ENCODE data around the gene GATB.

The GATB gene

GRCh38 chr4:151700566-151701316, 60.1 kb downstream of the GATB start:
- H3K9ac ChIP-seq (ENCODE audit: low read length): no peak overlapping the region
- H3K36me3 ChIP-seq (ENCODE audit: control insufficient read depth, insufficient read depth, low read length): peaks cover 7% of the 10 kb centered on the region
- no peaks in the 10 kb centered on the region for H3K9me3 ChIP-seq (ENCODE audit: control insufficient read depth, insufficient read depth, low read depth, low read length)
- H3K27ac ChIP-seq (ENCODE audit: low read depth, low read length): no peak overlapping the region
- no peaks in the 10 kb centered on the region for H3K4me1 ChIP-seq (ENCODE audit: control insufficient read depth, insufficient read depth, low read length)
- H3K4me3 ChIP-seq (ENCODE audit: low read depth, low read length): no peak overlapping the region
- H3K27me3 ChIP-seq (ENCODE audit: control insufficient read depth, insufficient read depth, low read length): no peaks in the 10 kb centered on the region

GRCh38 chr4:151698213-151698612, 62.6 kb downstream of the GATB start:
- Histone ChIP-seq H3K36me3 (ENCODE audit: control insufficient read depth, insufficient read depth, low read length) (peaks cover 5% of the 10 kb centered on the region), H3K27ac (ENCODE audit: low read depth, low read length) (no peak overlapping the region), H3K9me3 (ENCODE audit: control insufficient read depth, insufficient read depth, low read depth, low read length) (no peaks in the 10 kb centered on the region), H3K9ac (ENCODE audit: low read length) (no peak overlapping the region), H3K4me3 (ENCODE audit: low read depth, low read length) (no peak overlapping the region), H3K4me1 (ENCODE audit: control insufficient read depth, insufficient read depth, low read length) (no peaks in the 10 kb centered on the region), H3K27me3 (ENCODE audit: control insufficient read depth, insufficient read depth, low read length) (no peaks in the 10 kb centered on the region)

- Histone ChIP-seq H3K4me1 (ENCODE audit: control insufficient read depth, insufficient read depth, low read length) (peaks cover 8% of the 10 kb centered on the region), H3K36me3 (ENCODE audit: control insufficient read depth, insufficient read depth, low read length) (peaks cover 2% of the 10 kb centered on the region), H3K27ac (ENCODE audit: low read depth, low read length) (no peak overlapping the region), H3K9me3 (ENCODE audit: control insufficient read depth, insufficient read depth, low read depth, low read length) (no peaks in the 10 kb centered on the region), H3K27me3 (ENCODE audit: control insufficient read depth, insufficient read depth, low read length) (no peaks in the 10 kb centered on the region), H3K9ac (ENCODE audit: low read length) (no peak overlapping the region), H3K4me3 (ENCODE audit: low read depth, low read length) (no peak overlapping the region)
These were observed 65.7 kb downstream of the GATB start for GRCh38 chr4:151694961-151695720.

GRCh38 chr4:151692821-151693673, 67.8 kb downstream of the GATB start:
- H3K27me3 ChIP-seq (ENCODE audit: control insufficient read depth, insufficient read depth, low read length): no peaks in the 10 kb centered on the region
- no peak overlapping the region for H3K27ac ChIP-seq (ENCODE audit: low read depth, low read length)

GRCh38 chr4:151692443-151692782, 68.4 kb downstream of the GATB start:
- Histone ChIP-seq H3K9ac (ENCODE audit: low read length) (no peak overlapping the region), H3K27me3 (ENCODE audit: control insufficient read depth, insufficient read depth, low read length) (no peaks in the 10 kb centered on the region), H3K9me3 (ENCODE audit: control insufficient read depth, insufficient read depth, low read depth, low read length) (no peaks in the 10 kb centered on the region), H3K4me3 (ENCODE audit: low read depth, low read length) (no peak overlapping the region), H3K36me3 (ENCODE audit: control insufficient read depth, insufficient read depth, low read length) (peaks cover 2% of the 10 kb centered on the region; the same call in 1 of the 2 replicates), H3K4me1 (ENCODE audit: control insufficient read depth, insufficient read depth, low read length) (peaks cover 22% of the 10 kb centered on the region), H3K27ac (ENCODE audit: low read depth, low read length) (no peak overlapping the region)

More at GRCh38 chr4:151692821-151693673, 67.8 kb downstream of the GATB start:
- H3K36me3 ChIP-seq (ENCODE audit: control insufficient read depth, insufficient read depth, low read length): peaks cover 2% of the 10 kb centered on the region
- H3K9ac ChIP-seq (ENCODE audit: low read length): no peak overlapping the region
- peaks cover 16% of the 10 kb centered on the region for H3K4me1 ChIP-seq (ENCODE audit: control insufficient read depth, insufficient read depth, low read length)
- no peaks in the 10 kb centered on the region for H3K9me3 ChIP-seq (ENCODE audit: control insufficient read depth, insufficient read depth, low read depth, low read length)
- no peak overlapping the region for H3K4me3 ChIP-seq (ENCODE audit: low read depth, low read length)

- no peaks in the 10 kb centered on the region for H3K9me3 ChIP-seq (ENCODE audit: control insufficient read depth, insufficient read depth, low read depth, low read length)
- no peak overlapping the region for H3K9ac ChIP-seq (ENCODE audit: low read length)
- H3K36me3 ChIP-seq (ENCODE audit: control insufficient read depth, insufficient read depth, low read length): no peaks in the 10 kb centered on the region
- H3K27me3 ChIP-seq (ENCODE audit: control insufficient read depth, insufficient read depth, low read length): no peaks in the 10 kb centered on the region
- H3K27ac ChIP-seq (ENCODE audit: low read depth, low read length): no peak overlapping the region
- H3K4me1 ChIP-seq (ENCODE audit: control insufficient read depth, insufficient read depth, low read length): peaks cover 28% of the 10 kb centered on the region
- no peak overlapping the region for H3K4me3 ChIP-seq (ENCODE audit: low read depth, low read length)
These were observed 69.0 kb downstream of the GATB start for GRCh38 chr4:151691639-151692442.

GRCh38 chr4:151690876-151691275, 69.9 kb downstream of the GATB start:
- Histone ChIP-seq H3K36me3 (ENCODE audit: control insufficient read depth, insufficient read depth, low read length) (no peaks in the 10 kb centered on the region), H3K4me3 (ENCODE audit: low read depth, low read length) (no peak overlapping the region), H3K9me3 (ENCODE audit: control insufficient read depth, insufficient read depth, low read depth, low read length) (no peaks in the 10 kb centered on the region), H3K27me3 (ENCODE audit: control insufficient read depth, insufficient read depth, low read length) (no peaks in the 10 kb centered on the region), H3K27ac (ENCODE audit: low read depth, low read length) (no peak overlapping the region), H3K4me1 (ENCODE audit: control insufficient read depth, insufficient read depth, low read length) (peaks cover 31% of the 10 kb centered on the region), H3K9ac (ENCODE audit: low read length) (no peak overlapping the region)

GRCh38 chr4:151690164-151690870, 70.5 kb downstream of the GATB start:
- Histone ChIP-seq H3K9me3 (ENCODE audit: control insufficient read depth, insufficient read depth, low read depth, low read length) (no peaks in the 10 kb centered on the region), H3K9ac (ENCODE audit: low read length) (no peak overlapping the region), H3K4me3 (ENCODE audit: low read depth, low read length) (no peak overlapping the region), H3K4me1 (ENCODE audit: control insufficient read depth, insufficient read depth, low read length) (peaks cover 31% of the 10 kb centered on the region), H3K27ac (ENCODE audit: low read depth, low read length) (no peak overlapping the region; the same call in 1 of the 2 replicates), H3K27me3 (ENCODE audit: control insufficient read depth, insufficient read depth, low read length) (no peaks in the 10 kb centered on the region), H3K36me3 (ENCODE audit: control insufficient read depth, insufficient read depth, low read length) (no peaks in the 10 kb centered on the region)

- Histone ChIP-seq H3K27ac (ENCODE audit: low read depth, low read length) (no peak overlapping the region; the same call in 1 of the 2 replicates), H3K9me3 (ENCODE audit: control insufficient read depth, insufficient read depth, low read depth, low read length) (no peaks in the 10 kb centered on the region), H3K36me3 (ENCODE audit: control insufficient read depth, insufficient read depth, low read length) (no peaks in the 10 kb centered on the region), H3K27me3 (ENCODE audit: control insufficient read depth, insufficient read depth, low read length) (no peaks in the 10 kb centered on the region), H3K4me1 (ENCODE audit: control insufficient read depth, insufficient read depth, low read length) (peaks cover 31% of the 10 kb centered on the region), H3K9ac (ENCODE audit: low read length) (no peak overlapping the region), H3K4me3 (ENCODE audit: low read depth, low read length) (no peak overlapping the region)
These were observed 71.4 kb downstream of the GATB start for GRCh38 chr4:151689211-151689991.

All from HUES6 (cell line).